Transverse colon (tissue), 4 donors: Measurements from ENCODE around the gene MACROH2A1.

Experiments
- CTCF ChIP-seq, 5 experiments: fragments of 200-600 bp in 3 of 5; fragments of 450-650 bp in 2 of 5; sonication (generic) in 3 of 5; IDR thresholded peaks; 1 replicate in 2 of 5; 2 replicates in 3 of 5; pipeline ENCODE4 v1.5.1; 2016 to 2017; ENCODE audit warnings: antibody characterized with exemption in 5 of 5, inconsistent platforms in 3 of 5, mild to moderate bottlenecking in 2 of 5, moderate library complexity in 1 of 5
- EP300 ChIP-seq: sonication (generic); formaldehyde crosslinking; IDR thresholded peaks from one replicate; pipeline ENCODE4 v1.6.1; 2017; ENCODE audit warnings: antibody characterized with exemption, low read depth
- POLR2A ChIP-seq: fragments of 450-650 bp; IDR thresholded peaks from one replicate; pipeline ENCODE4 v1.6.1; 2016; ENCODE audit warnings: antibody characterized with exemption, mild to moderate bottlenecking, moderate library complexity
- POLR2AphosphoS5 ChIP-seq, 3 donors: sonication (generic); formaldehyde crosslinking; IDR thresholded peaks; one replicate each; pipeline ENCODE4 v1.6.1; 2016; ENCODE audit warnings: antibody characterized with exemption in 3 of 3

- TF ChIP-seq CTCF (IDR thresholded peaks at IDR 0.05) (no peak), POLR2AphosphoS5 (IDR thresholded peaks at IDR 0.05) (no peak), POLR2A (no peak), EP300 (no peak)
Measured at GRCh38 chr5:135441350-135441831, 42.4 kb upstream of the MACROH2A1 start.
